Measurements from ENCODE around the gene RFX2. TPM values are rescaled to one million over a fixed set of nuclear protein-coding genes. Genes with fewer than 3 reads are reported as not detected.

RFX2 gene
- total RNA-seq, 2 donors from 2014 or later = 6.6 to 11.0 TPM

DNA sequence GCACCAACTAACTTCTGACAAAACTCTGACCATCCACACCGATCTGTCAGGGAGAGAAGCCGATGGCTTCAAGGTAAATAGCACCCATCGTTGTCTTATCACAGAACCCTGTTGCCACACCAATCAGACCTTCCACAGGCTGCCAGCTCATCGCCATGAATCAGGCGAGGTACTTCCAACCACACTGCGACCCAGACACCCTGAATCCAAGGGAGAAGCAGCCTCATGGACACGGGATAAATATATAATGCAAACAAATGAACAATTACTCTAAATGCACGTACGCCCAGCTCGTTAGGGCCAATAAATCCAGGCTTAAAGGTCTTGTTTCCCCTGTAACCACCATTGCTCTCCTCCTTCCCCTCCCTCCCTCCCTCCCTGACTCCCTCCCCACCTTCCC, 153.1 kb downstream of the RFX2 start:
- Mint-ChIP-seq H3K4me1 (peaks cover 73% of the 10 kb centered on the region), H3K27ac (no peak overlapping the region), H3K9me3 (no peaks in the 10 kb centered on the region), H3K36me3 (ENCODE audit: low read depth) (no peaks in the 10 kb centered on the region), H3K4me3 (no peak overlapping the region), H3K27me3 (ENCODE audit: insufficient read depth) (no peaks in the 10 kb centered on the region)
- DNase-seq = no peak
- Histone ChIP-seq H3K4me3 (ENCODE audit: low read length) (no peak overlapping the region), H3K36me3 (ENCODE audit: control insufficient read depth, insufficient read depth, low read length) (peaks cover 5% of the 10 kb centered on the region), H3K4me1 (ENCODE audit: control insufficient read depth, insufficient read depth, low read length) (peaks cover 10% of the 10 kb centered on the region), H3K9ac (ENCODE audit: extremely low read depth, low read length, poor library complexity, severe bottlenecking) (no peak overlapping the region), H3K27ac (ENCODE audit: low read depth, low read length) (no peak overlapping the region), H3K27me3 (ENCODE audit: control insufficient read depth, insufficient read depth, low read length, poor library complexity, severe bottlenecking) (no peaks in the 10 kb centered on the region), H3K9me3 (ENCODE audit: control insufficient read depth, low read length) (no peaks in the 10 kb centered on the region)
- WGBS, 2 experiments (ENCODE audit: insufficient coverage in 1 of 2, insufficient read length in 1 of 2) = 89 to 92% methylated on average over 6 to 10 of the region's 10 CpGs
- TF ChIP-seq, protein P1, sequence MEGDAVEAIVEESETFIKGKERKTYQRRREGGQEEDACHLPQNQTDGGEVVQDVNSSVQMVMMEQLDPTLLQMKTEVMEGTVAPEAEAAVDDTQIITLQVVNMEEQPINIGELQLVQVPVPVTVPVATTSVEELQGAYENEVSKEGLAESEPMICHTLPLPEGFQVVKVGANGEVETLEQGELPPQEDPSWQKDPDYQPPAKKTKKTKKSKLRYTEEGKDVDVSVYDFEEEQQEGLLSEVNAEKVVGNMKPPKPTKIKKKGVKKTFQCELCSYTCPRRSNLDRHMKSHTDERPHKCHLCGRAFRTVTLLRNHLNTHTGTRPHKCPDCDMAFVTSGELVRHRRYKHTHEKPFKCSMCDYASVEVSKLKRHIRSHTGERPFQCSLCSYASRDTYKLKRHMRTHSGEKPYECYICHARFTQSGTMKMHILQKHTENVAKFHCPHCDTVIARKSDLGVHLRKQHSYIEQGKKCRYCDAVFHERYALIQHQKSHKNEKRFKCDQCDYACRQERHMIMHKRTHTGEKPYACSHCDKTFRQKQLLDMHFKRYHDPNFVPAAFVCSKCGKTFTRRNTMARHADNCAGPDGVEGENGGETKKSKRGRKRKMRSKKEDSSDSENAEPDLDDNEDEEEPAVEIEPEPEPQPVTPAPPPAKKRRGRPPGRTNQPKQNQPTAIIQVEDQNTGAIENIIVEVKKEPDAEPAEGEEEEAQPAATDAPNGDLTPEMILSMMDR (conservative IDR thresholded peaks at IDR 0.05) = no peak

DNA sequence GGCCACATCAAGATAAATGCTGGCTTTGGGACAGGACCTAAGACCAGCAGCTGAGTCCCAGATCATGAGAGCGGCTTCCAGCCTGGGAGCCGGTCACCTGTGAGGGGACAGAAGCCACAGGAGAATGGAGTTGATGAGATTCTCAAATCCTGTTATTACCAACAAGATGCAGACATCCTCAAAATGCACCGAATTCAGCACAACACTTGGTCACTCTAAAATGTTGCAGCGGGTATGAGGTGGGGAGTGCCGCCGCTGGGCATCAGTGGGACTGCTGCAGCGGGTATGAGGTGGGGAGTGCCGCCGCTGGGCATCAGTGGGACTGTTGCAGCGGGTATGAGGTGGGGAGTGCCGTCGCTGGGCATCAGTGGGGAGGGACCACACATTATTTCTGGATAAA, 153.6 kb downstream of the RFX2 start:
- Mint-ChIP-seq H3K4me3 (no peak overlapping the region), H3K27ac (no peak overlapping the region), H3K9me3 (no peaks in the 10 kb centered on the region), H3K36me3 (ENCODE audit: low read depth) (no peaks in the 10 kb centered on the region), H3K4me1 (peaks cover 73% of the 10 kb centered on the region), H3K27me3 (ENCODE audit: insufficient read depth) (no peaks in the 10 kb centered on the region)
- no peak overlapping the region for H3K9ac ChIP-seq (ENCODE audit: extremely low read depth, low read length, poor library complexity, severe bottlenecking)
- 94 to 95% methylated on average over 9 to 12 of the region's 12 CpGs for WGBS, 2 experiments (ENCODE audit: insufficient coverage in 1 of 2, insufficient read length in 1 of 2)
- no peak for DNase-seq
- H3K9me3 ChIP-seq (ENCODE audit: control insufficient read depth, low read length) = no peaks in the 10 kb centered on the region
- no peaks in the 10 kb centered on the region for H3K27me3 ChIP-seq (ENCODE audit: control insufficient read depth, insufficient read depth, low read length, poor library complexity, severe bottlenecking)
- peaks cover 13% of the 10 kb centered on the region for H3K4me1 ChIP-seq (ENCODE audit: control insufficient read depth, insufficient read depth, low read length)
- H3K4me3 ChIP-seq (ENCODE audit: low read length) = no peak overlapping the region
- peaks cover 5% of the 10 kb centered on the region for H3K36me3 ChIP-seq (ENCODE audit: control insufficient read depth, insufficient read depth, low read length)
- TF ChIP-seq, protein P1 (conservative IDR thresholded peaks at IDR 0.05) = no peak
- no peak overlapping the region for H3K27ac ChIP-seq (ENCODE audit: low read depth, low read length)

DNA sequence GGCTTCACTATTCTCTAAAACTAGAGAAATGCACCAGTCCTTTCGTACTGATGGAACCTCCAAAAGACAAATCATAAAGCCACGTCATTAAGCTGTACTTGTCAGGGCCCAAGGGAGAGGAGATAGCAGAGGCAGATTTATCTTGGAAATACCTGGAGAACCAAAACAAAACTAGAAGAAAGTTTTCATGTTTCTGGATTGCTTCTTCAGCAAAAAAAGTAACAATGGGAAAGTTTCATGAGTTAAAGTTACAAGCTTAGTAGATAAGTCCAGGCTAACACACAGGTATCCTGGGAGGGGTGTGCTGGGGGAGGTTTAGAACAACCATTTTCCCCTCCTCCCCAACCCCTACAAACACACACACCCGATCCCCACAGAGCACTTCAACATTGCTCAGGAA, 154.0 kb downstream of the RFX2 start:
- WGBS, 2 experiments (ENCODE audit: insufficient coverage in 1 of 2, insufficient read length in 1 of 2) = 94 to 100% methylated on average over 1 to 3 of the region's 3 CpGs
- no peaks in the 10 kb centered on the region for H3K27me3 ChIP-seq (ENCODE audit: control insufficient read depth, insufficient read depth, low read length, poor library complexity, severe bottlenecking)
- H3K4me1 ChIP-seq (ENCODE audit: control insufficient read depth, insufficient read depth, low read length) = peaks cover 16% of the 10 kb centered on the region
- Mint-ChIP-seq H3K27me3 (ENCODE audit: insufficient read depth) (no peaks in the 10 kb centered on the region), H3K9me3 (no peaks in the 10 kb centered on the region), H3K4me1 (peaks cover 75% of the 10 kb centered on the region), H3K27ac (no peak overlapping the region), H3K36me3 (ENCODE audit: low read depth) (no peaks in the 10 kb centered on the region), H3K4me3 (no peak overlapping the region)
- no peak overlapping the region for H3K27ac ChIP-seq (ENCODE audit: low read depth, low read length)
- H3K36me3 ChIP-seq (ENCODE audit: control insufficient read depth, insufficient read depth, low read length) = peaks cover 5% of the 10 kb centered on the region
- TF ChIP-seq, protein P1 (conservative IDR thresholded peaks at IDR 0.05) = no peak
- DNase-seq = no peak
- no peaks in the 10 kb centered on the region for H3K9me3 ChIP-seq (ENCODE audit: control insufficient read depth, low read length)
- no peak overlapping the region for H3K9ac ChIP-seq (ENCODE audit: extremely low read depth, low read length, poor library complexity, severe bottlenecking)
- no peak overlapping the region for H3K4me3 ChIP-seq (ENCODE audit: low read length)

Measured in endodermal cell (in vitro differentiated cells).